GM23248 (cell line): ENCODE results near the gene COPS8.

Source experiments
- EZH2 ChIP-seq: fragments of 200-600 bp; sonication (generic); IDR thresholded peaks from 2 replicates; pipeline ENCODE4 v1.6.1; 2018; ENCODE audit warnings: antibody characterized with exemption, mild to moderate bottlenecking; ENCODE audit not compliant: insufficient read depth, poor library complexity, severe bottlenecking
- EZH2phosphoT487 ChIP-seq: fragments of 200-600 bp; sonication (generic); IDR thresholded peaks from 2 replicates; pipeline ENCODE4 v1.6.1; 2018; ENCODE audit warnings: antibody characterized with exemption, moderate library complexity, mild to moderate bottlenecking, low read depth; ENCODE audit not compliant: insufficient read depth

- TF ChIP-seq EZH2phosphoT487 (no peak), EZH2 (no peak)
Observed at GRCh38 chr2:237137626-237138323, 52.1 kb downstream of the COPS8 start.
